Measurements from ENCODE around the gene DSCAML1.
A peak's percentile ranks its signal among the peaks of the same experiment; 100 is the strongest.
"Not testable (repeated sequence)": the region's sequence is repeated elsewhere in the genome, so short reads cannot be mapped to it uniquely, and the experiment has no call there.

The DSCAML1 gene

DNA sequence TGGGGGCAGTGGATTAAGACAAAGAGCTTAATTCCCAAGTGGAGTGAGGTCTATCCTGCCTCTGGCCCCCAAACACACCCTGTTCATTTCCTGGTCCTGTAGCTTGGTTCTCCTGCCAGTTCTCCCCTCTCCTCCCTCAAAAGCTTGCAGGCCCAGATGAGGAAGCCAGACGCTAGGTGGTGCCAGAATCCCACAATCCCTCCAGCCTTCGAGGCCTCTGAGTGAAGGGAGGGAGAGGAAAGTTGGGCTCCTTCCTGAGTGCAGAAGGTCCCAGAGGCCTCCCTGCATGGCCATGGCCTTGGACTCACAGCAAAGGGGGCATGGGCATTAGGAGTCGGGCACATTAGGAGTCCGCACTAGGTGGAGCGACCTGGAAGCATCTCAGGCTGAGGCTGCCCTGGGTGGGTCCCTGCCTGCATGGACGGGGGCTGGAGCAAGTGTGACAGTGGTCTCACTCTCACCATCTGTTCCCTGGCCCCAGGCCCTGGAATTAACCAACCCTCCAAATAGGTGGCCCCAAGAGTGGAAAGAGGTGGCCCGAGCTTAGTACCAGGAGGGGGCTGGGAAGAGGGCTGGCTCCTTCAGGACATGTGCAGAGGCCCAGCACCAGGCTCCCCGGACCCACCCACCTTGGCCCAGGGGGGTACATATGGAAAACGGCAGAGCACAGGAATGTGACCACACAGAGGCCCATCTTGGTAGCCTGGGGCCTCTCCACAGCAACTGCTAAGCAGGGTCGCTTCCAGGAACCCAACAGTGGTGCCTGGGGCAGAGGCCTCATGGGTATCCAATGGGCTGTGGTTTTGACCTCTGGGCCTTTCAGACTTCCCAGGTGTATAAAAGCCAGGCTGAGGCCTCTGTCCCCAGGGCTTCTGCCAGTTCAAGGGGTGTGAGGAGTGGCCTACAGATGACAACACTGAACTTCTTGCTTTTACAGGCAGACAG lies 22.4 kb upstream of the DSCAML1 start:
- no peak for DNase-seq

GRCh38 chr11:117818041-117818873 lies 21.2 kb upstream of the DSCAML1 start:
- peak; percentile 70 to 74 for DNase-seq

- DNase-seq, result peak; percentile 95 to 97
These were observed 20.5 kb upstream of the DSCAML1 start for GRCh38 chr11:117817368-117818040.

- DNase-seq, result no peak
These were observed 19.9 kb upstream of the DSCAML1 start for GRCh38 chr11:117816846-117817367.

DNA sequence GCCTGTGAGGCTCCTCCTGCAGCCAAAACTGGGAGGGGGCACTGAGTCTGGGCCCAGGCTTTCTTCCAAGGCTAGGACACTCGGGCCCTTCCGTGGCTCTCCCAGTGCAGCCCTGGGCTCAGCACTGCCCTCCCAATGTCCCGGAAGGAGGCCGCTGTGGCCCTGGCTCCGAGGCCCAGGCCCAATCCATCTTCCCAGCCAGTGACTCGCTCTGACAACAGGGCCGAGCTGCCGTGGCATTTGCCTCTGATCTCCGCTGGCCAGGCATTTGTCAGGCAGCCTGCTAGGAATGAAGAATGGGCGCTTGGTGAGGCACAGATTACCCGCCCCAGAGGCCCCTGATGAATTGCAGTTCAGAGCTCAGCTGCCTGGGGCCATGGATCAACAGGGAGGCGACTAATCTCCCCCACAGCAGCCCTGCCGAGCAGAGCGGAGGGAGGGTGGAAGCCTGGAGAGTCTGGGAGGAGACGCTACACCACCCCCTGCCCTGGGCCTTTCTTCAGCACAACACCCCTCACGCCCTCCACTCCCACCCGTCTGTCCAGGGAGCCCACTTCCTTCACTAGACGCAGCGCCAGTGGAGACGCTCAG lies 19.2 kb upstream of the DSCAML1 start:
- no peak for DNase-seq

DNA sequence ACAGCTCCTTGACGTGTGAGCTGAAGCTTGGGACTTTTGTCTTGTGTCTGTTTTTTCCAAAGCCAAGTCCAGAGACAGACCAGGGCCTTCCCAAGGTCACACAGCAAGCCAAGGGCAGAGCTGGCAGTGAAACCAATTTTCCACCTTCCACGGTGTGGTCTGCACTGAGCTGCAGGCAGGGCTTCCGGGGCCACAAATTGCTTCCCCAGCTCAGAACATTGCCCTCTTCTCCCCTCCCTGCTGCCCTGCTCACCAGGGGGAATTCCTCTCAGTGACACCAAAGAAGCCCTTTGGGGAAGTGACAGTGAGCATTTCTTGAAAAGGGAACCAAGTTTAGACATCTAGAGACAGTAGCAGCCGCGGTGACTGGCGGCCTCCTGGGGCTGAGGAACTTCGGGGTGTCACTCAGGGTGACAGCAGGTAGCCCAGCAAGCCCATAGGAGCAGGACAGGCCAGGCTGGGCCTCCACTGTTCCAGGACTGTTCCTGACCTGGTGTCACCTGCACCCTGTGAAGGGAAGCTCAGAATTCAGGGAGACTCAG lies 18.3 kb upstream of the DSCAML1 start:
- peak; percentile 75 to 78 for DNase-seq

GRCh38 chr11:117814766-117815261 lies 17.8 kb upstream of the DSCAML1 start:
- peak; percentile 85 to 86 for DNase-seq

- no peak for DNase-seq
These were observed 17.3 kb upstream of the DSCAML1 start for GRCh38 chr11:117814204-117814765.

GRCh38 chr11:117810056-117810451 lies 13.0 kb upstream of the DSCAML1 start:
- DNase-seq, result not testable (repeated sequence)

DNA sequence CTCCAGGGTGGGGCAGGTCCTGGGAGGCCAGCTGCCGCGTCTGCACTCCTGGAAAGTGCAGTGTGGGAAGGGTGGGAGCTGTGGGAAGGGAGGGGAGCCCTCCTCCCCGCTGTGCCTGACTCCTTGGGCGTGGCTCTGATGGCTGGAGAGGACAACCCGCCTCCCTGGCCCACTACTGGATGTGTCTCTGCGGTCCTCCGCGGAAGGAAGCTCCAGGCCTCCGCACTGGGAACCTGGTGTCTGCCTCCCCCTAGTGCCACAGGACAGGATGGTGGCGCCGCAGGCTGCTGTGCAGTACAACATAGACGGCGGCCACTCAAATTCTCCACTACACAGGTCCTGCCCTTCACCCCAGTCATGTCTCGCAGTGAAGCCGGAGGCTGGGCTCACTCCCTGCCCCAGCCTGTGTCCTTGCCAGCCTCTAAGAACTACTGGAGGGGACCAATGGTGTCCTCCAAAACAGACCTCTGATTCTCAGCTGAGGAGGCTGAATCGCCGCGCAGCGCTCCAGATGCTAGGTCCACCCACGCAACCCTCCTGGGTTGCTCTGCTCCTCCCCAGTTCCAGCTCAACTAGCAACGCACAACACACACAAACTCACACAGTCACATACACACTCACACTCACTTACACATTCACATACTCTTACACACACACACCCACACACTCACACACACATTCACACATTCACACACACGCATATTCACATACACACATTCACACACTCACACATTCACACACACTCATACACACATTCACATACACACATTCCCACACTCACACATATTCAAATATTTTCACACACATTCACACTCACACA lies 12.4 kb upstream of the DSCAML1 start:
- peak; percentile 69 to 75 for DNase-seq

DNA sequence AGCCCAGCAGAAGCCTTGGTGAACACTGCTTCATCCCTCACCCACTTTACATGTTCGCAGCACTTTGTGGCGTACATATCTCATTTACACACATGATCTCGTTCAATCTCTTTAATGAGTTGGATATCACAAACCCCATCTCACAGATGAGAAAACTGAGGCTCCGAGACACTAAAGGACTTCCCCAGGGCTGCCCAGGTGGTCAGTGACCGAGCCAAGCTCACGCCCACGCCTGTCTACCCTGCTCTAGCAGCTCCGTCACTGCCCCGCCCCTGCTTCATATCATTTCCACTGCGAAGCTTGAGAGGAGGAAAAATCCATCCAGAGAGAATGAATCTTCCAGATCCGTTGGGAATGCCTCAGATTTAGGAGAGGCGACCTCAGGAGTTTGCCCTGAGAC lies 11.8 kb upstream of the DSCAML1 start:
- DNase-seq, result no peak

DNA sequence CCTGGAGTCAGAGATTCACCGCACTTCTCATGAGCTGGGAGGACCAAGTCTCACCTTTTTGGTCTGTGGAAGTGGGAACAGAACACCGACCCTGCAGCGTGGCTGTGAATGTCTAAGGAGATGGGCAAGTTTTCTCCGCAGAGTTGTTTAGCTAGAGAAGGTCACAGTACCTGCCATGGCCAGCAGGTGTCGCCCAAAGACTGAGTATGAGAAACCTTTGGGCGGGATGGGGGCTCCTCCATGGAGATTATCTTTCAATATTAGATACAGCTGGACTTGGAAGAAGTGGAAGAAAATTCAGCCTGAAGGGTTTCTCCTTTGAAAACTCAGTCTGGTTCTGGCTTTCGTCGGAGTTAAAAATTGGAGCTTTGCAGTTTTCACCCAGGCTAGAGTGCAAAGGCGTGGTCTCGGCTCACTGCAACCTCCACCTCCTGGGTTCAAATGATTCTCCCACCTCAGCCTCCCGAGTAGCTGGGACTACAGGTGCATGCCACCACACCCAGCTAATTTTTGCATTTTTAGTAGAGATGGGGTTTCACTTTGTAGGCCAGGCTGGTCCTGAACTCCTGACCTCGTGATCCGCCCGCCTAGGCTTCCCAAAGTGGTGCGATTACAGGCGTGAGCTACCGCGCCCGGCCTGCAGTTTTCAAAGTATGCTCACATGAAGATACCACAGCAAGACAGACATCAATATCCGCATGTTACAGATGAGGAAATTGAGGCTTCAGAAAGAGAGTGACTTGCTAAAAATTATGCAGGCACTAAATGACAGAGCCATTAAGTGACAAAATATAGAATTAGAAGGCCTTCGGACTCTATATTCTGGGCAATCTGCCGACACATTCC lies 10.7 kb upstream of the DSCAML1 start:
- peak; percentile 78 to 82 for DNase-seq

DNA sequence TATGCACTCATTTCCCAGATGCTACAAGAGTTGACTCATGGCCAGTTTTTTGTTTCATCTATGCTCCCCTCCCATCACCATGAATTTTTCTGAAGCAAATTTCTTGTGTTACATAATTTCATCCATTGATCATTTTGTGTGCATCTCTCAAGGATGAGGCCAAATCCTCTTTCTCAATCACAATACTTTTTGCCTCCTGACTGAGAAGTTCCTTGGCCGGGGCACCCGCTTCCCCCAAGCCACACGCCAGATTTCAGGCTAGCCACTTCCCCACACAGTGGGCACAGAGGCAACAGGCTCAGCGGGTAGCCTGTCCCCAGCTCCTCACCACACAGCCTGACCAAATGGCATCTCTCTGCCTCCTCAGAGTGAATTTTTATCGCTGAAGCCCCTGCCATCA lies 9.8 kb upstream of the DSCAML1 start:
- DNase-seq, result no peak

DNA sequence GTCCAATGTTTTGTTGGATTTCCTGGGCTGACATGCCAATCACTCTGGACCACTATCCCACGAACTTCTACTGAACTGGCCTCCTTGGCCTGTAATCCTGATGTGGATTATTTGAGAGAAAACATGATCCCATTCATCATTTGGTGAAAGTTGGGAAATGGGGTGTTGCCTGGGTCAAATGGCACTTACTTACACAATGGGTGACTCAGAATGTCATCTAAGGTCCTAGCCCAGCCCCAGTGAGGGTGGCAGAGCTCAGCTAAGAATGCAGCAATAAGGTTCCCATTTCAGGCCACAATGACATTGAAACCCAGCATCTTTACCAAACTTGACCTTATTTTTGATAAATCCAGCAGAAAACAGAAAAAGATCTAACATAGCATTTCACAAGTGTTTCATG lies 8.0 kb upstream of the DSCAML1 start:
- DNase-seq, result no peak

DNA sequence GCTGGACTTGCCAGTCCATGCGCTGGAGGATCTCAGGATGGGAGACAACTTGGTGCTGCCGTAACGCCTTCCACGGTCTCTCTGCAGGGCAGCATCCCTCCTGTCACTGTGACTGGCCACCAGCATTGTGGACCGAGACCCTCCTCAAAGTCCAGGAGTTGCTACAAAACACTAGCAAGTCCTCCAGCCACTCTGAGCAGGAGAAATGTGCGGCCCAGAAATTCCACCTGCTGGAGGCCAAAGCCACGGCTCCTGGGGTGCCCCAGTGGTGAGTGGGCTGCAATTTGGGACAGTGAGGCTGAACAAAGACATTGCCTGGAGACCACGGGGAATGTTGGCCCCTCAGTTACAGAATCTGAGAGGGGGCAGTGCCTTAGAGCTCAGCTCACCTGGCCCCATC lies 6.9 kb upstream of the DSCAML1 start:
- DNase-seq, result no peak

DNA sequence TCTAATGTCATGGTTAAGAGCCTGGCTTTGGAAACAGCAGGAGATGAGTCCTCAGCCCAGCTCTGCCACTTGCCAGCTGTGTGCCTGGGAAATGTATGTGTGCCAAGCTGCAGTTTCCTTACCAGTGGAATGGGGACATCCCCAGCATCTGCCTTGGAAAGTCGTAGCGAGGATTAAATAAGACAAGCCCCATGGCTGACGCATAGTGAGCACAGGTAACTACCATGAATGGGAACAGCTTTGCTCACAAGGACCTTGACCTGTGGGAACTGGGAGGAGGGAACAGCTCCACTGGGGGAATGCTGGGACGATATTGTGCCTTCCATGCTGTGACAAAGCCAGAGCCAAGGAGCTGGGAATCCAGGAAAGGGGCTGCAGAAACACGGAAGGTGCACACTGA lies 2.6 kb upstream of the DSCAML1 start:
- DNase-seq, result no peak

GRCh38 chr11:117796456-117796871 lies 552 bp downstream of the DSCAML1 start:
- DNase-seq, result no peak

- peak in 1 of 2 experiments; percentile 24 for DNase-seq
These were observed 1.2 kb downstream of the DSCAML1 start for GRCh38 chr11:117795638-117796455.

All from activated T-cell treated with anti-CD3 and anti-CD28 coated beads, Interleukin-2, amount 50 U/mL, for 48 hours (primary cell).